ENCODE results near the gene CDCP1.

Gene CDCP1

DNA sequence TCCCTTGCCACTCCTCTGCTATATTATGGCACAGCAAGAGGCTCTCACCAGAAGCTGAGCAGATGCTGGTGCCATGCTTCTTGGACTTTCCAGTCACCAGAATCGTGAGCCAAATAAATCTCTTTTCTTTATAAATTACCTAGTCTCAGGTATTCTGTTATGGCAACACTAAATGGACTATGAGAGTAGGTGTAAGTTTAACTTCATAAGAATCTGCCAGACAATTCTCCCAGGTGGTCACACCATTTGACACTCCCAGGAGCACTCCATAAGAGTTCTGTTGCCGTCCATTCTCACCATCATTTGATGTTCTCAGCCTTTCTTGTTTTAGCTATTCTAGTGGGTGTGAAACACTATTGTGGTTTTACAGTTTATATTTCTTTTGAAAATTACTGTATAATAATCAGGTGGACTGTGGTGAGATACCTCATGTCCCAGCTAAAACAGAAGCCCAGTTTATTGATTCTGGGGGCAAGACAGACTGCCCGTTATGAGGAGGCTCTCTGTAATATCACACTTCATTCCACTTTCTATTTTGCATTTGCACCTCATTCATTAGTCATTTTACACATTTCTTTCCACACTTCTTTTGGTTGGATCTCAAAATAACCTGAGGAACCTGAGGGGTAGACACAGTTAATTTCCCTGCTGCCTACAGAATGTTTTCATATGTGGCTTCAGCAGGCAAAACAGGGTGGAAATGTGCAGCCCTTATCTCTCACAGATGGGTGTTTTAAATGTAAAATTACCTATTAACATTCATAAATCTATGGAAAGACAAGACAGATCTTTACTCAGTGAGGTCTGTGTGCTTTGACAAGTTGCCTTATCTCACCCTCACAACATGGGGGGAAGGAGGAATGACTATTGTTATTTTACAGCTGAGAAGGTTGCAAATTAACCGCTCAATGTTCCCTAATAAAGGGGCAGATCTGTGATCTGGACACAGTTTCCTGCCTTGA lies 42.1 kb downstream of the CDCP1 start:
- Histone ChIP-seq H3K79me1 (ENCODE audit: low read depth, low read length) (no peaks in the 10 kb centered on the region), H3K14ac (ENCODE audit: low read length) (no peak overlapping the region), H3K23ac (ENCODE audit: low read depth, low read length, poor library complexity) (no peak overlapping the region)

DNA sequence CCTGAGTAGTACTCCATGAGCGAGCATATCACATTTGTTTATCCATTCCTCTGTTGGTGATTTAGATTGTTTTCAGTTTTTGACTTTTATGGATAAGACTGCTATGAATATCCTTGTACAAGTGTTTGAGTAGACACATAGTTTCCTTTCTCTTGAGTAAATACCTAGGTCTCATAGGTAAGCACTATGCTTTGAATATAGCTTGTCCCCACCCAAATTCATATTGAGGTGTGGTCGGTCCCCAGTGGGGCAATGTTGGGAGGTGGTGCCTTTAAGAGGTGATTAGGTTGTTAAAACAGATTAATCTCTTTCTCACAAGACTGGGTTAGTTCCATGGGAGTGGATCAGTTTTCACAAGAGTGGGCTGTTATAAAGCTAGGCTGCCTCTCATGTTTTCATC lies 42.8 kb downstream of the CDCP1 start:
- H2AFZ ChIP-seq (ENCODE audit: low read length): no peak overlapping the region
- no peak overlapping the region for H3K4me3 ChIP-seq (ENCODE audit: low read length in 2 of 2)
- H3K4me2 ChIP-seq (ENCODE audit: insufficient read depth, low read length, poor library complexity, severe bottlenecking): no peak overlapping the region
- no peaks in the 10 kb centered on the region for H3K27me3 ChIP-seq (ENCODE audit: control insufficient read depth in 3 of 3, insufficient read depth in 3 of 3, low read depth in 1 of 3, low read length in 3 of 3)
- H3K9me3 ChIP-seq (replicated peaks in 1 of 2; ENCODE audit: control insufficient read depth in 2 of 2, insufficient read depth in 1 of 2, low read depth in 1 of 2, low read length in 2 of 2): peaks cover 1 to 11% of the 10 kb centered on the region in 2 donors
- H2BK120ac ChIP-seq (ENCODE audit: low read depth, low read length): no peak overlapping the region
- H3K27ac ChIP-seq (replicated peaks; ENCODE audit: low read length): no peak overlapping the region
- no peak overlapping the region for H2AK5ac ChIP-seq (ENCODE audit: low read depth, low read length)
- H4K91ac ChIP-seq (ENCODE audit: low read depth, low read length, poor library complexity): no peak overlapping the region
- no peak overlapping the region for H4K8ac ChIP-seq (ENCODE audit: low read depth, low read length)
- no peak overlapping the region for H3K9ac ChIP-seq (ENCODE audit: low read depth, low read length, poor library complexity)
- H3K36me3 ChIP-seq (replicated peaks in 1 of 2; ENCODE audit: control insufficient read depth in 2 of 2, insufficient read depth in 2 of 2, low read length in 2 of 2): no peaks in the 10 kb centered on the region
- no peak for DNase-seq (ENCODE audit: low spot score)
- no peak overlapping the region for H2BK12ac ChIP-seq (ENCODE audit: low read length)
- H3K79me1 ChIP-seq (ENCODE audit: low read depth, low read length): no peaks in the 10 kb centered on the region
- peaks cover 0 to 2% of the 10 kb centered on the region in 2 donors for H3K4me1 ChIP-seq (ENCODE audit: control insufficient read depth in 2 of 2, insufficient read depth in 1 of 2, low read depth in 1 of 2, low read length in 2 of 2)
- no peak overlapping the region for H3K4ac ChIP-seq (ENCODE audit: low read length)
- H3K18ac ChIP-seq (ENCODE audit: low read length): no peak overlapping the region
- H2BK15ac ChIP-seq (ENCODE audit: low read length): no peak overlapping the region
- H3K23ac ChIP-seq (ENCODE audit: low read depth, low read length, poor library complexity): no peak overlapping the region
- H2BK5ac ChIP-seq (ENCODE audit: low read length): no peak overlapping the region
- no CpG with 5 or more reads among the region's 2 CpGs for WGBS, 2 donors (ENCODE audit: extremely low coverage in 2 of 2, insufficient read length in 2 of 2, insufficient replicate concordance in 1 of 2)
- H3K14ac ChIP-seq (ENCODE audit: low read length): no peak overlapping the region

More for the DNA sequence above, 42.1 kb downstream of the CDCP1 start:
- Histone ChIP-seq H2AFZ (ENCODE audit: low read length) (no peak overlapping the region), H3K4me1 (ENCODE audit: control insufficient read depth in 2 of 2, insufficient read depth in 1 of 2, low read depth in 1 of 2, low read length in 2 of 2) (peaks cover 0 to 2% of the 10 kb centered on the region in 2 donors), H2AK5ac (ENCODE audit: low read depth, low read length) (no peak overlapping the region), H2BK15ac (ENCODE audit: low read length) (no peak overlapping the region), H3K9me3 (replicated peaks in 1 of 2; ENCODE audit: control insufficient read depth in 2 of 2, insufficient read depth in 1 of 2, low read depth in 1 of 2, low read length in 2 of 2) (peaks cover 1 to 11% of the 10 kb centered on the region in 2 donors), H3K4me2 (ENCODE audit: insufficient read depth, low read length, poor library complexity, severe bottlenecking) (no peak overlapping the region), H4K8ac (ENCODE audit: low read depth, low read length) (no peak overlapping the region), H2BK5ac (ENCODE audit: low read length) (no peak overlapping the region), H3K27me3 (ENCODE audit: control insufficient read depth in 3 of 3, insufficient read depth in 3 of 3, low read depth in 1 of 3, low read length in 3 of 3) (no peaks in the 10 kb centered on the region), H3K27ac (replicated peaks; ENCODE audit: low read length) (no peak overlapping the region), H3K9ac (ENCODE audit: low read depth, low read length, poor library complexity) (no peak overlapping the region), H3K36me3 (replicated peaks in 1 of 2; ENCODE audit: control insufficient read depth in 2 of 2, insufficient read depth in 2 of 2, low read length in 2 of 2) (no peaks in the 10 kb centered on the region), H4K91ac (ENCODE audit: low read depth, low read length, poor library complexity) (no peak overlapping the region), H3K4me3 (ENCODE audit: low read length in 2 of 2) (no peak overlapping the region), H3K4ac (ENCODE audit: low read length) (no peak overlapping the region), H2BK12ac (ENCODE audit: low read length) (no peak overlapping the region), H2BK120ac (ENCODE audit: low read depth, low read length) (no peak overlapping the region), H3K18ac (ENCODE audit: low read length) (no peak overlapping the region)
- DNase-seq (ENCODE audit: low spot score): no peak
- WGBS, 2 donors (ENCODE audit: extremely low coverage in 2 of 2, insufficient read length in 2 of 2, insufficient replicate concordance in 1 of 2): no CpG with 5 or more reads among the region's 4 CpGs

DNA sequence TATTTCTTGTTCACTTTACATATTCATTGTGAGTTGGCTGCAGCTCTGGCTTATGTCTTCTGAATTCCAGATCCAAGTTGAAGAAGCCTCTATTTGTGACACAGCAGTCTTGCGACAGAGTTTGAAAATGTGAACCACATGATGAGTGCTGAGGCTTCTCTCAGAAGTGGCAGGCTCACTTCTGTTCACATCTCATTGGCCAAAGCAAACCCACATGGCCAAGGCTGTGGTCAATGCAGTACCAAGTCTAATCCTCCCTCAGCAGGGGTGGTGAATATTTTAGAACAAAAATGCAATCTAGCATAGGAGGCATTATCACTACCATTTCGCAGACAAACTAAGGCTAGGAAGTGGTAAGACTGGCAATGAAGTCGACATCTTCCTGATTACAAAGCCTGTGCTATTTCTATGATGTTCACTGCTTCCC lies 45.2 kb downstream of the CDCP1 start:
- H4K8ac ChIP-seq (ENCODE audit: low read depth, low read length): no peak overlapping the region
- H2BK120ac ChIP-seq (ENCODE audit: low read depth, low read length): no peak overlapping the region
- no peak overlapping the region for H4K91ac ChIP-seq (ENCODE audit: low read depth, low read length, poor library complexity)
- H3K4me2 ChIP-seq (ENCODE audit: insufficient read depth, low read length, poor library complexity, severe bottlenecking): no peak overlapping the region
- H3K36me3 ChIP-seq (replicated peaks in 1 of 2; ENCODE audit: control insufficient read depth in 2 of 2, insufficient read depth in 2 of 2, low read length in 2 of 2): no peaks in the 10 kb centered on the region
- no peak overlapping the region for H2AFZ ChIP-seq (ENCODE audit: low read length)
- H3K27ac ChIP-seq (replicated peaks; ENCODE audit: low read length): no peak overlapping the region
- H2BK12ac ChIP-seq (ENCODE audit: low read length): no peak overlapping the region
- no peak overlapping the region for H2BK15ac ChIP-seq (ENCODE audit: low read length)
- no peak overlapping the region for H3K9ac ChIP-seq (ENCODE audit: low read depth, low read length, poor library complexity)
- no peak overlapping the region for H3K23ac ChIP-seq (ENCODE audit: low read depth, low read length, poor library complexity)
- H3K9me3 ChIP-seq (replicated peaks in 1 of 2; ENCODE audit: control insufficient read depth in 2 of 2, insufficient read depth in 1 of 2, low read depth in 1 of 2, low read length in 2 of 2): peaks cover 0 to 11% of the 10 kb centered on the region in 2 donors
- H2BK5ac ChIP-seq (ENCODE audit: low read length): no peak overlapping the region
- no peak overlapping the region for H3K18ac ChIP-seq (ENCODE audit: low read length)
- H3K4me3 ChIP-seq (ENCODE audit: low read length in 2 of 2): no peak overlapping the region
- WGBS, 2 donors (ENCODE audit: extremely low coverage in 2 of 2, insufficient read length in 2 of 2, insufficient replicate concordance in 1 of 2): no CpG with 5 or more reads among the region's 3 CpGs
- DNase-seq (ENCODE audit: low spot score): no peak
- no peaks in the 10 kb centered on the region for H3K27me3 ChIP-seq (ENCODE audit: control insufficient read depth in 3 of 3, insufficient read depth in 3 of 3, low read depth in 1 of 3, low read length in 3 of 3)
- no peaks in the 10 kb centered on the region for H3K79me1 ChIP-seq (ENCODE audit: low read depth, low read length)
- H3K4me1 ChIP-seq (ENCODE audit: control insufficient read depth in 2 of 2, insufficient read depth in 1 of 2, low read depth in 1 of 2, low read length in 2 of 2): no peaks in the 10 kb centered on the region
- no peak overlapping the region for H3K14ac ChIP-seq (ENCODE audit: low read length)
- no peak overlapping the region for H3K4ac ChIP-seq (ENCODE audit: low read length)
- H2AK5ac ChIP-seq (ENCODE audit: low read depth, low read length): no peak overlapping the region

DNA sequence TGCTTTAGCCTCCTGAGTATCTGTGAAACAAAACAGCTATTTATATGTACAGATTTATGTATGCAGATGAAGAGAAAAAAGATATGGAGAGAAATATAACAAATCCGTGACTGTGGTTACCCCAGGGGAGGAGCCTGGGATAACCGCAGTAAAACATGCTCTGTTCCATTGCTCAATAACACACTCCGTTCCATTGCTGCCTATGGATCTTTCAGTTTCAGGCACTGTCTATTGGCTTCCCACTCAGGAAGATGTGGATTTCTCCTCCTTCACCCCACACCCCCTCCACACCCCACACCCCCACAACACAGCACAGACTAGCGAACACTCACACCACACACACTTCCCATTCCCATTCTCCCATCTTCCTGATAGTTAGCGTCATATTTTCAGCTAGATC lies 47.9 kb downstream of the CDCP1 start:
- no peaks in the 10 kb centered on the region for H3K79me1 ChIP-seq (ENCODE audit: low read depth, low read length)
- H4K8ac ChIP-seq (ENCODE audit: low read depth, low read length): no peak overlapping the region
- H2BK5ac ChIP-seq (ENCODE audit: low read length): no peak overlapping the region
- no peak overlapping the region for H3K4ac ChIP-seq (ENCODE audit: low read length)
- no peak overlapping the region for H2AK5ac ChIP-seq (ENCODE audit: low read depth, low read length)
- H4K91ac ChIP-seq (ENCODE audit: low read depth, low read length, poor library complexity): no peak overlapping the region
- H3K18ac ChIP-seq (ENCODE audit: low read length): no peak overlapping the region
- no peak overlapping the region for H2BK15ac ChIP-seq (ENCODE audit: low read length)
- no peak overlapping the region for H2AFZ ChIP-seq (ENCODE audit: low read length)
- H3K4me2 ChIP-seq (ENCODE audit: insufficient read depth, low read length, poor library complexity, severe bottlenecking): no peak overlapping the region
- no peaks in the 10 kb centered on the region for H3K27me3 ChIP-seq (ENCODE audit: control insufficient read depth in 3 of 3, insufficient read depth in 3 of 3, low read depth in 1 of 3, low read length in 3 of 3)
- no peaks in the 10 kb centered on the region for H3K4me1 ChIP-seq (ENCODE audit: control insufficient read depth in 2 of 2, insufficient read depth in 1 of 2, low read depth in 1 of 2, low read length in 2 of 2)
- no peak overlapping the region for H2BK12ac ChIP-seq (ENCODE audit: low read length)
- WGBS, 2 donors (ENCODE audit: extremely low coverage in 2 of 2, insufficient read length in 2 of 2, insufficient replicate concordance in 1 of 2): no CpG with 5 or more reads among the region's 5 CpGs
- no peak overlapping the region for H3K4me3 ChIP-seq (ENCODE audit: low read length in 2 of 2)
- H3K23ac ChIP-seq (ENCODE audit: low read depth, low read length, poor library complexity): no peak overlapping the region
- no peak overlapping the region for H3K27ac ChIP-seq (replicated peaks; ENCODE audit: low read length)
- no peaks in the 10 kb centered on the region for H3K36me3 ChIP-seq (replicated peaks in 1 of 2; ENCODE audit: control insufficient read depth in 2 of 2, insufficient read depth in 2 of 2, low read length in 2 of 2)
- peaks cover 0 to 6% of the 10 kb centered on the region in 2 donors for H3K9me3 ChIP-seq (replicated peaks in 1 of 2; ENCODE audit: control insufficient read depth in 2 of 2, insufficient read depth in 1 of 2, low read depth in 1 of 2, low read length in 2 of 2)
- no peak for DNase-seq (ENCODE audit: low spot score)
- no peak overlapping the region for H3K9ac ChIP-seq (ENCODE audit: low read depth, low read length, poor library complexity)
- H3K14ac ChIP-seq (ENCODE audit: low read length): no peak overlapping the region
- H2BK120ac ChIP-seq (ENCODE audit: low read depth, low read length): no peak overlapping the region

Data from neuronal stem cell (in vitro differentiated cells).